Germinal center (tissue), 1 donor: ENCODE results near the gene CETP.
A peak's percentile ranks its signal among the peaks of the same experiment; 100 is the strongest.
"Not testable (repeated sequence)": the region's sequence is repeated elsewhere in the genome, so short reads cannot be mapped to it uniquely, and the experiment has no call there.

Experiments
- DNase-seq: peaks from one replicate; pipeline ENCODE4 v3.0.0; 2012; ENCODE audit warnings: mixed read lengths, low spot score

Gene CETP

DNA sequence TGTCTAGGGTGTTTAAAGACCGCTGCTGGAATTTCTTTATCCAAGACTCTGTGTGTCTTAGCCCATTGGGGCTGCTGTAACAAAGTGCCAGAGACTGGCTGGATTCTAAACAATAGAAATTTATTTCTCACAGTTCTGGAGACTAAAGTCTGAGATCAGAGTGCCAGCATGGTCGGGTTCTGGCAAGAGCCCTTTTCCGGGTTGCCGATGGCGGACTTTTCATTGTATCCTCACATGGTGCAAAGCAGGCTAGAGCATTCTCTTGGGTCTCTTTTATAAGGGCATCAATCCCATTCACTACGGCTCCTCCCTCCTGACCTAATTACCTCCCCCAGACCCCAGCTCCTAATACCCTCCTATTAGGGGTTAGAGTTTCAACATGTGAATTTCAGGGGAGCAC is 37.1 kb downstream of the CETP start:
- no peak for DNase-seq

DNA sequence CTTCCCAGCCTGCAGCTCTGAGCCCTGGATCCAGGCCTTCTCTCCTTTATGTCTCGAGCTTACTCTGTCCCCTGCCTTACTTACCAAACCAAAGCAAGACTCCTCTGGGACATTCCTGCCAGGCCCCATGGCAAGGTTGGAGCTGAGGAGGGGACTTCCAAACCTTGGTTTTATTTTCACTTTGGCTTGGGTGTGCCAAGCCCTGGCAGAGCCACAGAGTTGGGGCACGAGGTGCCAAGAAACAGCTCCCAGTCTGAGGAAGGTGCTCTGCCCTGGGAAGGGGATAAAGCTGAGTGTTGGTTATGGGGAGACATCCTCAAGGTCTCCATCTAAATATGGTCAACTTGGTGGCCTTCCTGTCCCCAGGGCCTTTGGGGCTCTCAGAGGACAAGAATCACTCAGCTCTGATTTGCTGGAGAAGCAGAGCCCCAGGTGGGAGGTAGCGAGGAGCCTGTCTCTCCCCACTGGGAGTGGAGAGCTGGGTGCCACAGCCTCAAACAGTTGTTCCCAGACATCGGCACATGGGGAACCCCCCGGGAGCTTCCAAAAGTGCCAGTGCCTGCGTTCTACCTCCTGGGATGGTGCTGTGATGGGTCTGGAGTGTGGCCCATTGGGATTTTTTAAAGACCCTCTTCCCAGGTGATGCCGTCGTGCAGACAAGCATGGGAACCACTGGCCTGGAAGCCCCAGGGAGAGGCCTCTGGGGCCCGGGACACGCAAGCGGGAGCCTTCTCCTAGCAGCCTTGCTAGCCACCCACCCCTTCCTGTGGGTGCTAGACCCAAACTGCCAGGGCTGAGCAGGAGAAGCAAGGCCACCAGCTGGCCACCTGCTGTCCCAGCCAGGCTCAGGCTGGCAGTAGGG is 37.9 kb downstream of the CETP start:
- DNase-seq = no peak

DNA sequence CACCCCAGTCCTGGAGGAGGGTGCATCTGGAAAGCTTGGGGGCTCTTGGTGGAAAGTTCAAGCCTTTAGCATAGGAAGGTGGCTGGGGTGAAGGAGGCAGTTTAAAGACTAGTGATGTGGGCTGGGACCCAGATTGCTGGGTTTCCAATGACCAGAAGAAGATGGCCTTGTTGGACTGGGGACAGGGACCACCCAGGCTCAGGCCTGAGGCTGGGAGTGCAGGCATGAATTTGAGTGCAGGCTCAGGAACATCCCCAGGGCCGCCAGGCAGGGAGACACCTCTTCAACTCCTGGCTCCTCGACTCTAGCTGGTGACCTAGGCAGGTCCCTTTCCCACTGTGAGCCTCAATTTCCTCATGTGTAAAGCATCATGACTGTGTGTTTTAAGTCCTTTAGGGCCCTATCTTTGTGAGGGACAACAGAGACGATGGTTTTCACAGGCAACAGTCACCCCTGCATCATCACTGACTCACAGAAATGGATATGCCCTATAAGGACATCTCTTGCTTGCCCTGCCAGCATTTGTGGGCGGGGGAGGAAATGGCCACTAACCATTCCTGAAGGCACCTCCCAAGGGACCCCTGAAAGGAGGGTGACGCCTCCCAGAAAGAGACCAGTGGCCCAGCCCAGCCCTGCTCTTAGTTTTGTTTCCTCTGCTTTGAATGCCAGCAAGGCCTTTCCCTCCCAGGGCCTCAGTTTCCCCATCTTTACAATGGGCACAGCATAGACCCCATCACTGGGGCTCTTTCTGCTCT is 38.7 kb downstream of the CETP start:
- DNase-seq = no peak

DNA sequence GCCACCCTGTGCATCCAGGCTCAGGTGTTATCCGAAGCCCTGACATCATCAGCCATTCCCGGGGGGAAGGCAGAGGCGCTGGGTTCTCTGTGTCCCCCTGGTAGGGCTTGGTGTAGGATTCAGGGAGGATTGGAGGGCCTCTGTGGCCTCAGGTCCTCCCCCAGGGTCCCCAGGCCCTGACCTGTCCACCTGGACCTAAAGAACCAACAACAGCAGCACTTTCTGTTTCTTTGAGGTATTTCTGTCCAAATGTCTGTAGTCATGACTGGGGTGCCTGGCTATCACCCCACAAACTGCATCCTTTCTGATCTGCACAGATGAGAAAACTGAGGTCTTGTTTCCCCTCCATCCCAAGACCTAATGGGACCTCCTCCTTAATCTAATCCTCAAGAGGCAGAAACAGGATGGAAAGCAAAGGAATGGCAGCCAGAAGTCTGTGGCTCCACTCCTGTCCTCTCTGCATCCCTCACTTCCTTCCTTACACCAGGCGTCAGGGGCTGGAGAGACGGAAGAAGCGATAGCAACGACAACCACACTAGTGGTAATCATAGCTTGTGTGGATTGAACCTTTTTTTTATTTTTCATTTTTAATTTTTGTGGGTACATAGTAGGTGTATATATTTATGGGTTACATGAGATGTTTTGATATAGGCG is 39.4 kb downstream of the CETP start:
- no peak for DNase-seq

DNA sequence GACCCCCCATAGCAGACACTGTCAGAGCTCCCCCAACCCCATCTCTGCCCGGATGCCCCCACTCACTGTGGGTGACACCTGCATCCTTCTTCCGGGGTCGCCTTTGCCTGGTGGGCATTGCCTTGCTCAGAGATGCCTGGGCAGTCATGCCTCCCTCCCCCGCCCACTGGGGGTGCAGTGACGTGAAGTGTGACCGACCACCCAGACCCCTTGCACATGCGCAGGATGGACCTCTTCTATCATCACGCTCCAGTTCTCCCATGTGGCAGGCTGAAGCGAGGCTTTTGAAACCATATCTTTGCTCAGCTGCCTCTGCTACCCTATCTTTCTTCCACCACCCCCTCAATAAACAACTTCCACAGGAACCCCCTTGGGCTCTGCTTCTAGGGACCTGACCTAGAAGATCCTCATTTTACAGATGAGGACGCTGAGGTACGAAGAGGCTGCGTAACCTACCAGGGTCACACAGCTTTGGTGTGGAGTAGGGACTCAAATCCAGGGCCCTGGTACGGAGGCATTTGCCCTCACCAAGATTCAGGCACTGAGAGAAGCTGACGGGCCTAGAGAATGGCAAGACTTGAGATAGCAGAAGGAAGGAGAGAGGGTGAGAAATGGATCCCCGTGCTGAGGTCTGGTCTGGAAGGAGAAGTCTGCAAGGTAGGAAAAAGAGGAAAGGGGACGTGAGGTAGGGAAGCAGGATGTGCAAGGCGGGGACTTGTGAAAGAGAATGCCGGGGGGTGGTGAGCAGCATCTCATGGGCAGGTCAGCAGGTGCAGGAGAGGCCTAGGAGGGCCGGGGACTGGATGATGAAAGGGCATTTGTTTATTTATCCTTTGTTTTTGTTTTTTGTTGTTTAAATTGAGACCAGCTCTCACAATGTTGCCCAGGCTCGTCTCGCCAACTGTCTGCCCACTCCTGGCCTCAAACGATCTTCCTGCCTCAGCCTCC is 42.0 kb downstream of the CETP start:
- DNase-seq = peak; percentile 44

DNA sequence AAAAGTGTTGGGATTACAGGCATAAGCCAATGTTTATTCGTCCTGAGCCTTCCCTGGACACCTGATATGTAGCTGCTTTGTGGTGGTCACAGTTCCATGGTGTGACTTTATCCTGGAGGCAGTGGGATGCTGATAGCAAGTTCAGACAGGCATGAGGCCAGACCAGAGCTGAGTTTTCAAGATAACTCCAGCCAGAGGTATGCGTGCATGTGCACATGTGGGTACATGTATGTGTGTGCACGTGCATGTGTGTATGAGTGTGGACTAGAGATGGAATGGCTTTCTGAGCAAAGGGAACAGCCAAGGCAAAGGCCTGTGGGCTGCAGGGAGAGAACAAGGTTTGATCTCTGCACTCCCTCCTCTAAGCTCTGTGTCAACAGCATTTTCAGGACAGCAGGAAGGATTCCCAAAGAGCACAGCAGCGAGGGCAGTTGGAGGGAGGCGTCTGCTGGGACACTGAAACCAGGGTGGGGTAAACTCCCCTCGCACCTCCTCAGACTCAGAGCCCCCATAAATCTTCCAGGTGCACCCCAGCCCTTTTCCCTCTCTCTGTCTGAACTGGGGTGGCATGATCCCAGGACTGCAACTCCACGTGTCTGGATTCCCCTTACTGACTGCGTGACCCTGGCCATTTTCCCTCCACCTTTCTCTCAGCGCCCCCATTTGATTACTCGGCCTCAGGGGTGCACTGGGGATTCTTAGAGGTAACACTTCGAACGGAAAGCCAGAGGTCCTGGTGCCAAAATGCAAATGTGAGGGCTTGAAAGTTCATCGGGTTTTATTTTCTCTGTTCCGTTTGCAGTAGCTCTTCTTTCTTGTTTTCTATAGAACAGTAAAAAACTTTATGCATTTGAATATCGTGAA is 42.9 kb downstream of the CETP start:
- DNase-seq = no peak

DNA sequence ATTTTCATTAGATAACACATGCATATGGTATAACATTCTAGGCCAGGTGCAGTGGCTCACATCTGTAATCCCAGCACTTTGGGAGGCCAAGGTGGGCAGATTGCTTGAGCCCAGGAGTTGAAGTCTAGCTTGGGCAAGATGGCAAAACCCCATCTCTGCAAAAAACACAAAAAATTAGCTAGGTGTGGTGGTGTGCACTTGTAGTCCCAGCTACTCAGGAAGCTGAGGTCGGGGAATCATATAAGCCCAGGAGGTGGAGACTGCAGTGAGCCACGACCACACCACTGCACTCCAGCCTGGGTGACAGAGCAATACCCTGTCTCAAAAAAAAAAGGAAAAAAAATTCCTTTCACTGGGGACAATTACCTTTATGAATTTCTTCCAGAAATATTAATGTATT is 43.8 kb downstream of the CETP start:
- not testable (repeated sequence) for DNase-seq

DNA sequence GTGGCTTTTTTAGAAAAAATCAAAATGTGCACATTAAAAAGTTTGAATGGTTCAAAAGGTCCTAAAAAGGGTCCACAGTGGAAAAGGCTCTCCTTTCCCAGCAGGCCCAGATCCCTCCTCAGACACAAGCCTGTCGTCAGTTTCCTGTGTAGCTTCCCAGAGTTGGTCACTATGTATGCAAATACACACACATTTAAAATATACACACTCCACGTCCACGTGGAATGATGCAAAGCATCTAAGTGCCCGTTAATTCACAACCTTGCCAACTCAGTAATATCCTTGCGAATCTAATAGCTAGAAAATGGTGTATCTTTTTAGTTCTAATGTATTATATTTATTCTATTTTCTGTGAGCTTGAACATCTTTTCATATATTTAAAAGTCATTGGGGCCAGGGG is 45.3 kb downstream of the CETP start:
- DNase-seq = no peak

DNA sequence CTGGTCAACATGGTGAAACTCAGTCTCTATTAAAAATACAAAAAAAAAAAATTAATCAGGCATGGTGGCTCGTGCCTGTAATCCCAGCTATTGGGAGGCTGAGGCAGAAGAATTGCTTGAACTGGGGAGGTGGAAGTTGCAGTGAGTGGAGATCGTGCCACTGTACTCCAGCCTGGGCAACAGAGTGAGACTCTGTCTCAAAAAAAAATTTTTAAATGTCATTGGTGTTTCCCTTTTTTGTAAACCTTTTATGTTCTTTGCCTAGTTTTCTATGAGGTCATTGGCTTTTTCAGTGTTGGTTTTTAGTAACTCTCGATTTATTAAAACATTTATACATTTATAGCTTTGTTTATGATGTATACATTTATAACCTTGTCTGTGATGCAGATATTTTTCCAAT is 45.8 kb downstream of the CETP start:
- no peak for DNase-seq

DNA sequence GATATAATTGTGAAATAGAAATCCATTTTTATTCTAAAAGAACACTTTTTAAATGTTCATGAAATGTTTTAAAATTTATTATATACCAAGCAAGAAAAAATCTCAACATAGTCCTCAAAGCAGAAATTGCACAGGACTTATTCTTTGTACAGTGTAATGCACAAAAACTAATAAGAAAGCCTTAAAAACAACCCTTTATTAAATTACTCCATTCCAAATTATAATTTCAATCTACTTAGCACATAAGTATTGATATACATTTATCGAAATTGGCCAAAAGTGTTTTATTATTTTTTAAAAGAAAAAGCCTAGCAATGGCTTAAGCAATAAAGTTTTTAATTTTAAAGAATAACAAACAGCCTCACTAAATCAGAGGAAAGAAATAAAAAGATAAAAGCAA is 46.7 kb downstream of the CETP start:
- no peak for DNase-seq

DNA sequence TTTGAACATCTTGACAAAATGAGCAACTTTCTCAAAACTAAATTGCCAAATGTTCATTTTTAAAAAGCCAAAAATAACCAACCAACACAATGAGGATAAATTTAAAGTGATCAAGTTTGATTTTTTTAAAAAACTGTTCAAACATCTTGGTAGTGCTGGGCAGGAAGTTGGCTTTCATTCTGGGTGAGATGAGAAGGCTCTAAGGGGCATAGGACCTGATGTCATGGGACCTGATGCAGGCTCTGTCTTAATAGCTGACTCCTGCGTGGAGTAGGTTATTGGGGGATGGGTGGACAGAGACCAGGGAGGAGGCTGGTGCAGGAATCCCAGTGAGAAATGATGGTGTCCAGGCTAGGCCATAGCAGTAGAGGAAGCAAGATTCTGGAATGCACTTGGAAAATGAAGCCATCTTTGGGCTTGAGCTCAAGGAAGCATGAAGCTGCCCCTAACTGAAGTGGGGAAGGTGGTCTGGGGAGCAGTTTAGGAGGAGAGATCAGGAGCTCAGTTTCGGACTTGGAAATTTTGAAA is 48.0 kb downstream of the CETP start:
- DNase-seq = no peak

DNA sequence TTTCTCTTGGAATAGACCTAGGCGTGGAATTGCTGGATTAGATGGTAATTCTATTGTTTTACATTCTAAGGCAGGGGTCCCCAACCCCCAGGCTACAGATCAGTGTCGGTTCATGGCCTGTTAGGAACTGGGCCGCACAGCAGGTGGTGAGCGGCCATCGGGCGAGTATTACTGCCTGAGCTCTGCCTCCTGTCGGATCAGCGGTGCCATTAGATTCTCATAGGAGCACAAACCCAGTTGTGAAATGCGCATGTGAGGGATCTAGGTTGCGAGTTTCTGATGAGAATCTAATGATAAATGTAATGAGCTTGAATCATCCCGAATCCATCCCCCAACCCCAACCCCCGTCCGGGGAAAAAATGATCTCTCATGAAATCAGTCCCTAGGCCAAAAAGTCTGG is 50.6 kb downstream of the CETP start:
- no peak for DNase-seq

DNA sequence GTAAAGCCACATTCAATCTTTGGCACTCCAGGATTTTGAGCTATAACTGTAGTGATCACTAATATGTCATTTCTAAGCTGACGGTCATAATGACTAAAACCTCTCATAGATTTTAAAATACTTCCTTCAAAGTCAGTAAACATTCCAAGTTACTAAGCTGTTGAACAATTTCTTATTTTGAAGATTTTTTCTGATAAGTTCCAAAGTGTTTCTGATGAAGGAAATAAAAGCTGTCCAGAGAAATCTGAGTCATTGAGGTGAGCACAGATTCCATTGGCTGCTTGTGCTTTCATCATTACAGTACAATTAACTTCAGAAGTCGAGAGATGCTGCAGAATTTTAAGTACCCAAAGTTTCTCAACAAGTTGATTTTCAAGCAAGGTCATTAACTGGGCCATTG is 51.5 kb downstream of the CETP start:
- DNase-seq = no peak

DNA sequence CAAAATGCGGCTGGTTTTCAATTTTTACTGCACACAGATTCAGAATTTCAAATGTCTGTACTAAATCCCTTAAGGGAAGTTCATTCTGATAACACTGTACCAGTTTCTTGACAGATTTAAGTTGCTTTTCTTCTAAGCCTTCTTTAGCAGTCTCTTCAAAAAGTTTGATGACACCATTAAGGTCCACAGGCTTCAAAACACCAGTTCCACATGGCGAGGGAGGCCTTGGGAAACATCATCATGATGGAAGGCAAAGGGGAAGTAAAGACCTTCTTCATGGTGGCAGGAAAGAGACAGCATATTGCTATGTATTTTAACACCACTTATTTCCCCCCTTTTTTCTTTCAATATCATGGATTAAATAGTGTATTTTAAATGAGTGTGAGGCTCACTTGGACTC is 52.2 kb downstream of the CETP start:
- DNase-seq = no peak

DNA sequence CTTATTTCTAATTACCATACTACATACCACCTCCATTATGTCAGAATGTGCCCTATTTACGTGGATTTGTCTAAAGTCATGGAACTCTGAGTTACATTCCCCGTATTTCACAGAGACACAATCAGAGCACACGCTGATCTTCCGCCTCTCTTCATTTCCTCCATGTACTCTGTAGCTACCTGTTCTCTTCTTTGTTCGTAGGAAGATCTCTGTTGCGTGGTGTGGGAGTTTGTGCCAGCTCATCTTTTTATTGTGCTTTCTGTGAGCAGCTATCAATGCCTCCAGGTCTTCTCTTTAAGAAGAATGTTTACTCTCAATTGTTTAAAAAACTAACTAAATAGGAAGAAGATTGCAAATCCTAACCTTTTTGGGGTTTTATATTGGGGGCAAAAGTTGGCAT is 54.6 kb downstream of the CETP start:
- no peak for DNase-seq

DNA sequence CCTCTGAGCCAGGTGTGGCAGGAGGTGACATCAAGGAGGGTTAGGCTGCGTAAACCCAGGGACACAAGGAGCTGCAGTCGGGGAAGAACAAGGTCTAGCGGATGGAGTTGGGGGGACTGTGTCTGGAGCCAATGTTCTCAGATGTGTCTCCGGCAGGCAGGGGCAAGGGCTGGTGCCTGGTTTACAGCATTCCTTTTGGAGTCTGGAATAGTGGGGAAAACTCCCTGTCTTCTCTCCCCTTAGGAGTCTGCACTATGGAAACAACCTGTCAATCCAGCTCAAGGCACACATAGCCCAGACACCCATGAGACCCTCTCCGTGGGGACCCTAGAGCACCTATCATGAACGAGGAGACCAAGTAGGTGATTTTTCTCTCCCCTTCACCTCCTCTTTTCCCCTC is 55.1 kb downstream of the CETP start:
- DNase-seq = no peak

DNA sequence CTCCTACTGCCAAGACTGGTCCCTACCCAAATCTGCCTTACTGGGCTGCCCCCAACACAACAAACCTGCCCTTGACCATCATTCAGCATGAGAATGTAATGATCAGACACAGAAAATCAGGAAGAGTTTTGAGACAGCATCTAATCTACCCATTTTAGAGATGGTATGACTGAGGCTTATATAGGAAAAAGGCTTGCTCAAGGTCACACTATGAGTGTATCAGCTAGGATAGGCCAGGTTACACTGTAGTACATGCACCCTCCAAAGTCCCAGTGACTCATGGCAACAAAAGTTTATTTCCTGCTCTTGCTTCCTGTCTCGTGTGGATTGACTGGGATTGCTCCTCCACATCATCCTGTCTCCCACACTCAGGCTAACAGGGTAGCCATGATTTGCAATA is 55.5 kb downstream of the CETP start:
- DNase-seq = no peak

DNA sequence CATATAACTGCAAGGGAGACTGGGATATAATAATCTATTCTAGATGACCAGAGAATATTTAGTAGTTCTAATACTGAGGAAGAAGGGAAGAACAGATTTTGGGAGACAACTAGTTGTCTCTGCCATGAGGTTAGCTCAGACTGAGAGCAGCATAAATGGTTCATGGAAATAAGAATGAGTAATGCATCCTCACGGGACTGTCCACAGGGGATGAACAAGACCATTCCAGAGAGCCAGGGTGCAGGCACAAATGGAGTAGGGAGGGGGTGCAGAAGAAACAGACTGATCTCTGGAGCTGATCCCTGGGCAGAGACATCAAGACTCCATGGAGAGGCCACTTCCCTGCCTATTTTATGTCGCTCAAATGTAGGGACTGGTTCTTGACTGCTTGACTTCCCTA is 58.0 kb downstream of the CETP start:
- DNase-seq = no peak

DNA sequence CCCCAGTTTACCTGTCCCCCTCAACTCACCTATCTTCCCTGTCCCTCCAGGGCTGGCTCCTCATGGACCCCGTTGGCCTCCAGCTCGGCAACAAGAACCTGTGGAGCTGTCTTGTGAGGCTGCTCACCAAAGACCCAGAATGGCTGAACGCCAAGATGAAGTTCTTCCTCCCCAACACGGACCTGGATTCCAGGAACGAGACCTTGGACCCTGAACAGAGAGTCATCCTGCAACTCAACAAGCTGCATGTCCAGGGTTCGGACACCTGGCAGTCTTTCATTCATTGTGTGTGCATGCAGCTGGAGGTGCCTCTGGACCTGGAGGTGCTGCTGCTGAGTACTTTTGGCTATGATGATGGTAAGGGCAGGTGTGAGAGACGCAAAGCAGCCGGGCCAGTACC is 58.9 kb downstream of the CETP start:
- DNase-seq = no peak

DNA sequence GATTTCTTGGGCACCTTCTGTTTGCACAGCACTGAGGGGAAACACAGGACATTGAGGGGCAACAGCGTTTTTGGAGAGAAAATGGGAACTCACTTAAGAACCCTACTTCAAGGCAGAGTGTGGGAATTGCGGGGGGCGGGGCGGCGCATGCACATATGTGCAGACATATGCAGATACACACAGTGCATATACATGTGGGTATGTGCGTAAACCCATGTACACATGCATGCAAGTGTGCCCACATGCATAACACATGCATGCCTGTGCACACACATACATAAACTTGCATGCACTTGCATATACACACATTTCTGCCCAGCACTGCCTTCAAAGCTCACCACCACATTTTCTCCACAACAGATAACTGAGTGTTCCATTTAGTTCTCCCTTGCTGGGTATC is 60.0 kb downstream of the CETP start:
- no peak for DNase-seq

DNA sequence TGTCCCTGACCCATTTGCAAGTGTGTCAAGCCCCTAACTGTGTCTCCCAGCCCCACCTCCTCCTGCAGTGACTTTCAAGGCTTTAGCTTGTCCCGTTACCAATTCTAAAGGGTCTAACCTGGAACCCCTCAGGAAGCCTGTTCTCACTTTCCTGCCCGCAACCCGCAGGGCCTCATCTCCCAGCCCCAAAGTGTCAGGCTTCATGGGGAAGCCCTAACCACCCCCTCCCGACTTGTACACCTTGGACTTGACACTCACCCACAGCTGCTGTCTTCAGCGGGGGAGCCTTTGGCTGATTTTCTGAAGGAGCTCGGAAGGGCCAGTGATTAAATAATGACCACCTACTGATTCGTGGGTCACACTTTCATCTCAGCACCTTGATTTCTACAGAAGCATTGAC is 60.7 kb downstream of the CETP start:
- no peak for DNase-seq
